OCI-LY7 (cell line): Measurements from ENCODE around the gene TMPRSS7.

Source experiments
- CTCF ChIP-seq: fragments of 200-600 bp; sonication (generic); conservative IDR thresholded peaks from 2 replicates; pipeline ENCODE4 v1.5.1; 2014; ENCODE audit warnings: mild to moderate bottlenecking, antibody characterized with exemption, low read length, moderate library complexity, mixed read lengths
- EZH2phosphoT487 ChIP-seq: fragments of 200-600 bp; sonication (generic); IDR thresholded peaks from 2 replicates; pipeline ENCODE4 v1.6.1; 2018; ENCODE audit warnings: low read depth, borderline replicate concordance, mild to moderate bottlenecking, mixed run types, antibody characterized with exemption, low read length, moderate library complexity, mixed read lengths

GRCh38 chr3:112010636-112011035 is 23.9 kb upstream of the TMPRSS7 start:
- TF ChIP-seq CTCF (no peak), EZH2phosphoT487 (no peak)
